Small intestine (tissue), 7 donors: ENCODE results near the gene CEP295NL. TPM values are rescaled to one million over a fixed set of nuclear protein-coding genes. Genes with fewer than 3 reads are reported as not detected.
A peak's percentile ranks its signal among the peaks of the same experiment; 100 is the strongest.

Experiments
- DNase-seq, 2 donors: peaks; one replicate each; pipeline versions ENCODE4 v3.0.0 to v3.0.0-alpha.2; 2013
- FAIRE-seq: peaks from 2 replicates; lab custom pipeline; 2012; peaks lifted over from hg19 to GRCh38; lab: Jason Lieb, UNC
- H3K27ac ChIP-seq, 3 donors: one replicate each; pipeline ENCODE4 v1.5.1; 2013; ENCODE audit warnings: low read length in 2 of 3, mild to moderate bottlenecking in 2 of 3, control low read depth in 1 of 3, inconsistent platforms in 1 of 3, low read depth in 1 of 3, moderate library complexity in 1 of 3
- H3K27me3 ChIP-seq, 3 donors: one replicate each; pipeline ENCODE4 v1.6.1; 2013; ENCODE audit warnings: low read length in 3 of 3, inconsistent platforms in 1 of 3; ENCODE audit not compliant: control insufficient read depth in 3 of 3, insufficient read depth in 3 of 3
- H3K36me3 ChIP-seq, 3 donors: one replicate each; pipeline ENCODE4 v1.6.1; 2013; ENCODE audit warnings: low read length in 3 of 3, inconsistent platforms in 1 of 3, low read depth in 1 of 3, mild to moderate bottlenecking in 1 of 3, moderate library complexity in 1 of 3; ENCODE audit not compliant: control insufficient read depth in 3 of 3, insufficient read depth in 2 of 3
- H3K4me1 ChIP-seq, 3 donors: one replicate each; pipeline ENCODE4 v1.6.1; 2013; ENCODE audit warnings: low read length in 2 of 3, inconsistent platforms in 1 of 3, low read depth in 1 of 3, mild to moderate bottlenecking in 1 of 3, moderate library complexity in 1 of 3; ENCODE audit not compliant: control insufficient read depth in 3 of 3, insufficient read depth in 2 of 3
- H3K4me3 ChIP-seq, 3 donors: one replicate each; pipeline ENCODE4 v1.5.1; 2013; ENCODE audit warnings: low read length in 3 of 3, control low read depth in 1 of 3, inconsistent platforms in 1 of 3, low read depth in 1 of 3, mild to moderate bottlenecking in 1 of 3, moderate library complexity in 1 of 3
- H3K9me3 ChIP-seq, 2 donors: one replicate each; pipeline ENCODE4 v1.6.1; 2013; ENCODE audit warnings: low read depth in 1 of 2, low read length in 1 of 2; ENCODE audit not compliant: control insufficient read depth in 2 of 2, insufficient read depth in 1 of 2
- WGBS, 3 donors: extraction: QIAGEN DNeasy Blood & Tissue Kit; methylation state at CpG; one replicate each; pipeline ENCODE4 v1.1.7; 2013; 5-methylcytosine and 5-hydroxymethylcytosine counted together
- polyA plus RNA-seq, 4 donors: library from polyadenylated mRNA; stranded (reverse) in 3 of 4; unstranded in 1 of 4; fragments of 200-250 nt in 3 of 4; fragments of 120-200 nt in 1 of 4; gene quantifications; one replicate each; pipeline versions ENCODE4 v1.2.1 to v1.2.3, GENCODE V29; 2013
- donor health status: healthy with polysubstance abuse.
- donor health status: control.
- donor health status: control.
- donor health status: Bipolar disorder and iron deficiency.
- donor health status: healthy.

The CEP295NL gene
- polyA plus RNA-seq, 4 donors, result 0.25 to 0.28 TPM; not detected in 2

DNA sequence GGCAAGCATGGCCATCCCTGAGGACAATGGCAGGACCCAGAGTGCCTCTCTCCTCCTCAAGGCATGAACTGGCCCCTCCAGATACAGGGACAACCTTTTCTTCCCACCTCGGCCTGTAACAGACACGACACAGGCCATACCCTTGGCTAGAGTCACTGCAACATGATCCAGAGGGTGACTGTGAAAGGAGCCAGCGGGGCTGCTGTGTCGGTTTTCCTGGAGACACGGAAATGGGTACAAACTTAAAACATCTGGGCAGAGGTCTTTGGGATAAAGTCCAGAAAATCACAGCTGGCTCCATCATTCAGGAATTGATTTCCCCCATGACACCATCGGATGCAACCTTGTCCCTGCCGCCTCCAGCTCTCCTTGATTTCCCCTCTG lies 5.3 kb downstream of the CEP295NL start:
- DNase-seq, result no peak
- 78 to 94% (median 83%) methylated on average over 7 of the region's 7 CpGs for WGBS, 3 donors
- no peak for FAIRE-seq
- Histone ChIP-seq H3K4me1 (peaks cover 0 to 6% (median 0%) of the 10 kb centered on the region in 3 donors), H3K27ac (no peak overlapping the region), H3K36me3 (peaks cover 0 to 48% (median 0%) of the 10 kb centered on the region in 3 donors), H3K4me3 (no peak overlapping the region), H3K27me3 (no peaks in the 10 kb centered on the region), H3K9me3 (no peaks in the 10 kb centered on the region)

DNA sequence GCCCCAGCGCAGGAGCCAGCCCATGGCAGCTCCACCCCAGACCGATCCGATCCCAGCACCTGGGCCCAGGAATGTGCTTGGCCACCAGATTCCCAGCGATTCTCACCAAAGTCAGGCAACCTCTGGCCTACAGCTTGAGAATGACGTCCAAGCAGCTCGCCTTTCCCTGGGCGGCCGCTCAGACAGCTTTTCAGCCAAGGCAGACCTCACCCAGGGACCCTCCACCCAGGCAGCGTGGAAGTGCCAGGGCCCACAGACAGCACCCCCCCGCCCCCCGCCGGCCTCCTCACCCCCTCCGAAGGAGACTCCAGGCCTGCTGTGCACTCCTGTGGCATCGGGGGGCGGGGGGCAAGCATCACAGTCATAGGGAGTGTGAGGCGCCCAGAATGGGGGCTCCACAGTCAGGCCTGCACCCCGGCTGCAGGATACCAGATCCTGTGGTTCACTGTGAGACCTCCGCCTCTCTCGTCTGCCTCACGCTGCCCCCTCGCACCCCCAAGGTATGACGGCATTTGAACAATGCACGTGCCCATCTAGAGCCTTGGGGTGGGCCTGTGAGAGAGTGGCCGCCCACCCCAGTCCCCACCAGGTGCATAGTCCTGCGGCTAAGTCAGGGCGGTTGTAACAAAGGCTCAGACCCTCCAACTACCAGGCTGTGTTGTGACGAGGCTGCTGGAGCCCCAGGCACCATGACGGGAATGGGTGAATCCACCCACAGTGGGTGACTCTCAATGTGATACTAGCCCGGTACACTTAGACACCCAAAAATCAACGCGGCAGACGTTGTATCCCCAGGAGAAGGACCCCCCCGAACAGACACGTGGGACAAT lies 6.0 kb downstream of the CEP295NL start:
- H3K27me3 ChIP-seq, result no peaks in the 10 kb centered on the region
- 88 to 94% (median 88%) methylated on average over 31 to 34 of the region's 34 CpGs for WGBS, 3 donors
- no peak overlapping the region for H3K4me3 ChIP-seq
- no peak overlapping the region for H3K27ac ChIP-seq
- no peaks in the 10 kb centered on the region for H3K9me3 ChIP-seq
- no peak for DNase-seq
- H3K4me1 ChIP-seq, result no peaks in the 10 kb centered on the region
- H3K36me3 ChIP-seq, result peaks cover 0 to 46% (median 0%) of the 10 kb centered on the region in 3 donors
- FAIRE-seq, result no peak

DNA sequence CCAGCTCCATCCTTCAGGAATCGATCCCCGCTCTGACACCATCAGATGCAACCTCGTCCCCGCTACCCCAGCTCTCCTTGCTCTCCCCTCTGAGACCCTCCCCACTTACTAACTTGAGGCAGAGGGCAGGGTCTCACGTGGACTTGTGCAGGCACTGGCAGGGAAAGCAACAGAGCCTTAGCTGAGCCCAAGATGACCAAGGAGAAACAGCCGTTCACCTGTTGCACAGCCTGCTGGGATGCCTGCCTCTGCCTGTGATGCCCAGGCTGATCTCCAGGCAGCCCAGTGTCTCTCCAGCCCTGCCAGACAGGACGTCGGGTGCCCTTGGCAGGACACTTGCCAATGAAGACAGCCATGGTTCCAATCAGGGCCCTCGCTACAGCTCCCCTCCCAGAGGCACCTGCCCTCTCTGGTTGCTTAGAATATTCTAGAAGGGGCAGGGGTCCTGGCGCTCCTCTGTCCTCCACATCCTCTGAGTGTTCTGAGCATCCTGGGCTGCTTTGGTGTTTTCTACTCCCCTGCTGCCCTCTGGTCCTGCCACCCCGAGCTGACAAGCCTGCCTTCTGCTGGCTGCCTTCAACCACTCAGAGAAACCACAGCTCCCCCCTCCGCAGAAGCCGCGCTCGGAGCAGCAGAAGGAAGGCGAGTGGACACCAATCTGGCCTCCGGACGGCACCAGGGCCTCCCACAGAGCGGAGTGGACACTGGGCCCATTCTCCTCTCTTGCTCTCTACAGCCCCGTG lies 6.7 kb downstream of the CEP295NL start:
- no peaks in the 10 kb centered on the region for H3K9me3 ChIP-seq
- WGBS, 3 donors, result 76 to 92% (median 84%) methylated on average over 20 of the region's 20 CpGs
- no peaks in the 10 kb centered on the region for H3K27me3 ChIP-seq
- FAIRE-seq, result no peak
- peak overlapping the region in 1 of 3 donors; percentile 2 for H3K27ac ChIP-seq
- no peak overlapping the region for H3K4me3 ChIP-seq
- no peaks in the 10 kb centered on the region for H3K4me1 ChIP-seq
- H3K36me3 ChIP-seq, result peaks cover 0 to 50% (median 0%) of the 10 kb centered on the region in 3 donors
- no peak for DNase-seq

DNA sequence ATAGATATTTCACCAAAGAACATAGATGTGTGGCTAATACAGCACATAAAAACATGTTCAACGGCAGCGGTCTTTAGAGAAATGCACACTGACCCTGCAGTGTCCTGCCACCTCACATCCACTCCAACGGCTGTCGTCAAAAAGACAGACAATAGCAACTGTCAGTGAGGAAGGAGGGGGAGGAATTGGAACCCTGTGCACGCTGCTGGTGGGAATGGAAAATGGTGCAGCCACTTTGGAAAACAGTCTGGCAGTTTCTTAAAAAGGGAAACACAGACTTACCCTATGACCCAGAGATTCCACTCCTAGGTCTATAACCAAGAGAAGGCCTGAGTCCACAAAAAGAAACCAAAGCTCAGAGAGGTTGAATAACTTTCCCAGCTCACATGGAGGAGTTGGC lies 7.7 kb downstream of the CEP295NL start:
- Histone ChIP-seq H3K36me3 (peaks cover 0 to 43% (median 0%) of the 10 kb centered on the region in 3 donors), H3K27ac (peak overlapping the region in 1 of 3 donors; percentile 2), H3K27me3 (no peaks in the 10 kb centered on the region), H3K4me3 (no peak overlapping the region), H3K4me1 (no peaks in the 10 kb centered on the region), H3K9me3 (no peaks in the 10 kb centered on the region)
- DNase-seq, result no peak
- 57 to 87% (median 77%) methylated on average over 5 of the region's 5 CpGs for WGBS, 3 donors
- no peak for FAIRE-seq

DNA sequence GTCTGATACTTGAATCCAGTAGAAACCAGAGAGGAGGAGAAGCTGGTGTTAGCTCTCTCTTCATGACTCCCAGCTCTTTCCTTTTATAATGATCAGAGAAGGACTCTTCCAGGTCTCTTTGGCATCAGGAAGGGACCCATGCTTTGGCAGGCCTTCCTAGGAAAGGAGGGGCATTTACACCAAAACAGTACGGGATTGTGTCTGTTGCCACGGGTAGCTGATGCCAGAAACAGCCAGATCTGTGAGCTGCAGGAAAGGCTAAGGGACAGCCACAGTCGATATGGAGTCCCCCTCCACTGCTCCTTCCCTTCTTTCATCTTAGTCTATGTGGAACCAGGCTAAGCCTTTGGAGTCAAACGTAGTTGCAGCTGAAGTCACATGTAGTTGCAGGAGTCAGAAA lies 9.3 kb downstream of the CEP295NL start:
- H3K27ac ChIP-seq, result no peak overlapping the region
- H3K9me3 ChIP-seq, result no peaks in the 10 kb centered on the region
- peaks cover 0 to 43% (median 0%) of the 10 kb centered on the region in 3 donors for H3K36me3 ChIP-seq
- DNase-seq (no peak), FAIRE-seq (no peak)
- no peak overlapping the region for H3K4me3 ChIP-seq
- no peaks in the 10 kb centered on the region for H3K4me1 ChIP-seq
- H3K27me3 ChIP-seq, result no peaks in the 10 kb centered on the region
- WGBS, 3 donors, result 49 to 67% (median 66%) methylated on average over 4 of the region's 4 CpGs

DNA sequence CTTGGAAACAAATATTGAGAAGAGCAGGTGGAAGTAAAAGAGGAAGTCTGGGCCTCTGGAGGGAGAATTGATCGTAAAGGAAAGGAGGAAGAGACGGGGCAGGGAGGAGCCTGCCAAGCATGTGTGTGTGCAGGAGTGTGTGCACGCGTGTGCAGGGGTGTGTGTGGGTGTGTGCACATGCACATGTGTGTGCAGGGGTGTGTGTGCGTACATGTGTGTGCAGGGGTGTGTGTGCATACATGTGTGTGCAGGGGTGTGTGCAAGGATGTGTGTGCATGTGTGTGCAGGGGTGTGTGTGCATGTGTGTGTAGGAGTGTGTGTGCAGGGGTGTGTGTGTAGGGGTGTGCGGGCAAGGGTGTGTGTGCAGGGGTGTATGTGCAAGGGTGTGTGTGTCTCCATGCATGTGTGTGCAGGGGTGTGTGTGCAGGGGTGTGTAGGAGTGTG lies 10.0 kb downstream of the CEP295NL start:
- Histone ChIP-seq H3K36me3 (peaks cover 0 to 43% (median 0%) of the 10 kb centered on the region in 3 donors), H3K4me3 (no peak overlapping the region), H3K27ac (no peak overlapping the region), H3K27me3 (no peaks in the 10 kb centered on the region), H3K9me3 (no peaks in the 10 kb centered on the region), H3K4me1 (no peaks in the 10 kb centered on the region)
- FAIRE-seq (no peak), DNase-seq (no peak)
- WGBS, 3 donors, result 53 to 71% (median 66%) methylated on average over 6 of the region's 6 CpGs

DNA sequence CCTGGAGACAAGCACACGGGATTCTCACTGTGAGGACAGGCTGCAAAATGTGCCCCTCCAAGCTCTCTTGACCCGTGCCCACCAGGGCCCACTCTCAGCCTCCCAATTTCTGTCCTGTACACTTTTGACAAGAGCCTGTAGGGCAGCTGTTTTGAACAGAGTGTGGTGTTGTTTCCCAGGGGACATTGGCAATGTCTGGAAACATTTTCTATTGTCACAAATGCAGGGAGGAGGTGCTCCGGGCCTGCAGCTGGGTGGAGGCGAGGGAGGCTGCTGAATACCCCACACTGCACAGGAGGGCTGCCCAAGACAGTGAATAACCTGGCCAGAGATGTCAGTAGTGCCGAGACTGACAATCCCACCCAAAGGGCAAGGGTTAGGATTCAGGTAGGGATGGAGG lies 10.5 kb downstream of the CEP295NL start:
- no peaks in the 10 kb centered on the region for H3K27me3 ChIP-seq
- no peak overlapping the region for H3K27ac ChIP-seq
- WGBS, 3 donors, result 59 to 62% (median 60%) methylated on average over 5 of the region's 5 CpGs
- no peaks in the 10 kb centered on the region for H3K4me1 ChIP-seq
- H3K9me3 ChIP-seq, result no peaks in the 10 kb centered on the region
- H3K36me3 ChIP-seq, result peaks cover 0 to 38% (median 0%) of the 10 kb centered on the region in 3 donors
- DNase-seq (no peak), FAIRE-seq (no peak)
- H3K4me3 ChIP-seq, result no peak overlapping the region

DNA sequence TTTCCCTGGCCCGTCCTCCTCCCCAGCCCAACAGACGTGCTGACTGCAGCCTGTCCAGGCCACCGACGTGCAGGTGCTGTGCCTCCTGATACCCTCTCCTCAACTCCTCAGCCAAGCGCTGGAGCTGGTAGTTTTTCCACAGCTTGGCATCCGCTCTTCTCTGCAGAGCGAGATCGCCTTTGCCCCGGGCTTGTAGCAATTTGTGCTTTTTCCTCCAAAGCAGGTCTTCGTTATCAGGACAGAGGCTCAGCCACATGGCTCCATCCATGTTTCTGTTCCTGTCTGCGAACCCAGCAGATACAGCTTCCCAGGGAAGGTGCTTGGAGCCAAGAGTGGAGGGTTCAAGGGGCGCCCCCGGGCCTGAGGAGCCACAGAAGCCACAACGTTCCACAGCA lies 10.9 kb downstream of the CEP295NL start:
- DNase-seq (no peak), FAIRE-seq (no peak)
- Histone ChIP-seq H3K27ac (no peak overlapping the region), H3K9me3 (no peaks in the 10 kb centered on the region), H3K4me1 (no peaks in the 10 kb centered on the region), H3K36me3 (peaks cover 0 to 37% (median 0%) of the 10 kb centered on the region in 3 donors), H3K4me3 (no peak overlapping the region), H3K27me3 (no peaks in the 10 kb centered on the region)
- 88 to 92% (median 92%) methylated on average over 14 of the region's 14 CpGs for WGBS, 3 donors
